Suprapubic skin (tissue), 4 donors: ENCODE data around the gene LY6G6F. TPM values are rescaled to one million over a fixed set of nuclear protein-coding genes. Genes with fewer than 3 reads are reported as not detected.

ENCODE experiments used
- DNase-seq, 2 donors: peaks; one replicate each; pipeline ENCODE4 v3.0.0-alpha.2; 2019; ENCODE audit warnings: low spot score in 2 of 2
- H3K27ac ChIP-seq: fragments of 200-600 bp; sonication (generic); one replicate; pipeline ENCODE4 v1.5.1; 2019
- H3K27me3 ChIP-seq: fragments of 200-600 bp; sonication (generic); one replicate; pipeline ENCODE4 v1.5.1; 2019
- H3K36me3 ChIP-seq: fragments of 200-600 bp; sonication (generic); one replicate; pipeline ENCODE4 v1.5.1; 2019
- H3K4me1 ChIP-seq: fragments of 200-600 bp; sonication (generic); one replicate; pipeline ENCODE4 v1.5.1; 2019
- H3K4me3 ChIP-seq: fragments of 200-600 bp; sonication (generic); one replicate; pipeline ENCODE4 v1.5.1; 2019; ENCODE audit warnings: mild to moderate bottlenecking
- H3K9me3 ChIP-seq: fragments of 200-600 bp; sonication (generic); one replicate; pipeline ENCODE4 v1.5.1; 2019
- EP300 ChIP-seq: sonication (generic); formaldehyde crosslinking; IDR thresholded peaks from one replicate; pipeline ENCODE4 v1.6.1; 2017; ENCODE audit warnings: antibody characterized with exemption
- POLR2A ChIP-seq, 2 donors: fragments of 450-650 bp; IDR thresholded peaks; one replicate each; pipeline ENCODE4 v1.6.1; 2017; ENCODE audit warnings: antibody characterized with exemption in 2 of 2, mild to moderate bottlenecking in 2 of 2, moderate library complexity in 2 of 2
- POLR2AphosphoS5 ChIP-seq, 3 donors: sonication (generic); formaldehyde crosslinking; IDR thresholded peaks; one replicate each; pipeline ENCODE4 v1.6.1; 2017; ENCODE audit warnings: antibody characterized with exemption in 3 of 3
- WGBS: methylation state at CpG from one replicate; pipeline ENCODE4 v1.1.5; 2018; 5-methylcytosine and 5-hydroxymethylcytosine counted together
- total RNA-seq, 4 donors: library from RNA; depleted of rRNA; stranded (reverse); fragments of >200 nt; gene quantifications; one replicate each; pipeline ENCODE4 v1.1.0, GENCODE V29; 2016
- TF ChIP-seq, protein P1 (sequence below), 2 donors: fragments of 200-600 bp in 1 of 2; fragments of 450-650 bp in 1 of 2; sonication (generic) in 1 of 2; IDR thresholded peaks; one replicate each; pipeline ENCODE4 v1.5.1; 2016 to 2019; ENCODE audit warnings: antibody characterized with exemption in 2 of 2, mild to moderate bottlenecking in 1 of 2, moderate library complexity in 1 of 2

Gene LY6G6F
- total RNA-seq, 4 donors from 2014 or later, result not detected

DNA sequence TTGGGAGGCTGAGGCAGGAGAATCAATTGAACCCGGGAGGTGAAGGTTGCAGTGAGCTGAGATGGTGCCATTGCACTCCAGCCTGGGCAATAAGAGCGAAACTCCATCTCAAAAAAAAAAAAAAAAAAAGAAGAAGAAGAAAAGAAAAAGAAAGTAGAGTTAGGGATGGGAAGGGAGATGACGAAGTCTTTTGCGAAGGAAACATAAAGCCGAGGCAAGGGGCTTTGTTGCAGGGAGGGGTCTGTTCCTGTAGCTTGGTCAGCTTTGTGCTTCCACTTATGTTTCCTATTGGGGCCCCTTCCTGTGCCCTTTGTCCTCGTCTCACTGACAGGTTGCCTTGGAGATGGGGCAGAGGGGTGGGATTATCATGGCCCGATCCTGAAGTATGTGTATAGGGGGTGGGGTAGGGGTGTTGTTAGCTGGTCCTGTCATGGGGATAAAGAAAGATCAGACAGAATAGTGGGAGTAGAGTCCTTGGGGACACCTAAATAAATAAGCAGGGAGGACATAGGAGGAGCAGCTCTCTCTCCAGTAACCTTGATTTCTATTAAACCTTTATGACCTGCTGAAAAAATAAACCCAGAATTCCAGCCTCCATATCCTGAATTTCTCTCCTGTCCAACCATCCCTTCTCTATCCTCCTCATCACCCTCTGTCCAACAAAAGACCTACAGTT lies 30.8 kb downstream of the LY6G6F start:
- no peaks in the 10 kb centered on the region for H3K27me3 ChIP-seq
- no peak for DNase-seq
- H3K36me3 ChIP-seq, result peaks cover 22% of the 10 kb centered on the region
- peaks cover 69% of the 10 kb centered on the region for H3K4me1 ChIP-seq
- H3K4me3 ChIP-seq, result no peak overlapping the region
- H3K27ac ChIP-seq, result peak overlapping the region; percentile 89
- TF ChIP-seq, protein P1, sequence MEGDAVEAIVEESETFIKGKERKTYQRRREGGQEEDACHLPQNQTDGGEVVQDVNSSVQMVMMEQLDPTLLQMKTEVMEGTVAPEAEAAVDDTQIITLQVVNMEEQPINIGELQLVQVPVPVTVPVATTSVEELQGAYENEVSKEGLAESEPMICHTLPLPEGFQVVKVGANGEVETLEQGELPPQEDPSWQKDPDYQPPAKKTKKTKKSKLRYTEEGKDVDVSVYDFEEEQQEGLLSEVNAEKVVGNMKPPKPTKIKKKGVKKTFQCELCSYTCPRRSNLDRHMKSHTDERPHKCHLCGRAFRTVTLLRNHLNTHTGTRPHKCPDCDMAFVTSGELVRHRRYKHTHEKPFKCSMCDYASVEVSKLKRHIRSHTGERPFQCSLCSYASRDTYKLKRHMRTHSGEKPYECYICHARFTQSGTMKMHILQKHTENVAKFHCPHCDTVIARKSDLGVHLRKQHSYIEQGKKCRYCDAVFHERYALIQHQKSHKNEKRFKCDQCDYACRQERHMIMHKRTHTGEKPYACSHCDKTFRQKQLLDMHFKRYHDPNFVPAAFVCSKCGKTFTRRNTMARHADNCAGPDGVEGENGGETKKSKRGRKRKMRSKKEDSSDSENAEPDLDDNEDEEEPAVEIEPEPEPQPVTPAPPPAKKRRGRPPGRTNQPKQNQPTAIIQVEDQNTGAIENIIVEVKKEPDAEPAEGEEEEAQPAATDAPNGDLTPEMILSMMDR (IDR thresholded peaks at IDR 0.05), result no peak
- no peak for TF ChIP-seq POLR2AphosphoS5 (IDR thresholded peaks at IDR 0.05)
- no peak for TF ChIP-seq EP300
- no peak for TF ChIP-seq POLR2A (IDR thresholded peaks at IDR 0.05)
- WGBS, result 60% methylated on average over 7 of the region's 7 CpGs
- H3K9me3 ChIP-seq, result no peaks in the 10 kb centered on the region

DNA sequence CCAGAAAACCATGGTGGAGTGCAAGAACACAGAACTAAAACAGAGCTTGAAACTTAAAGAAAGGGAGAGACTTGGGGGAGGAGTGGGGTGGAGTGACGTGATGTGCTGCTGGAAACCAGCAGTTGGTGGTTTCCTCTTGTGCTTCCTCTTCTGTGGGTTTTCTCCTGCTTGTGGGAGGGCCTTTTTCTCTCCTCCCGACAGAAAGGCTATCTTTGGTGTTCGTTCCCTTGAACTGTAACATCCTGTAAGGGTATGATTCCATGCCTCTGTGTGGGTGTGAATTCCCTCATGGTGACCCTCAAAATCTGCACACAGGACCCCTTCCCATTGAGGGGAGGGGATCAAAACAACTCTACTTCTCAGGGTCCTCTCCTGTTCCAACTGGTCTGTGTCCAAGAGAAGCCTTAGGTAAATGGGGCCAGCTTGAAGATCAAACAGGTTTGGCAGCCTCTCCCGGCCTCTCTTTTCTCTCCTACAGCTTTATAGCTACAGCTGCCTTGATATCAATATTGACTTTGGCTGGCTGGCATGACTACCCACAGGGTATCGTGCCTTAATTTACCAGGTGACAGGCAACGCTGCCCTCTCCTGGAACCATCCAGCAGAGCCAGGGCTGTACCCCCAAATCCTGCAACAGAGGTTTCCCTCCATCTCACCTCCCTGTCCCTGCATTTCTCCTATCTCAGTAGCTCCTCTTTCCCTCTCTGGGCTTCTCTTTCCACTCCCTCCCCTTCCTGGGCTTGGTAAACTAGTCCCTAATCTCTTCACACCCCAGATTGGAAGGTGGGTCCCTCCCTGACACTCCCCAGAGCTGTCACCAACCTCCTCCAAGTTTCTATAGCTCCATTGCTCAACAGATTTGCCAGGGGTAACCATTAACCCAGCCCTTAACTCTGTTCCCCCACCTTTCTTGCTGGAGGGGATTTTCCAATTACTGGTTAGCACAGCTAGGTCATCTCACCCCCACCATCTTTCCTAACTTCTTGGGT lies 31.6 kb downstream of the LY6G6F start:
- no peak for DNase-seq
- Histone ChIP-seq H3K27ac (peak overlapping the region; percentile 89), H3K4me1 (peaks cover 62% of the 10 kb centered on the region), H3K9me3 (no peaks in the 10 kb centered on the region), H3K27me3 (no peaks in the 10 kb centered on the region), H3K36me3 (peaks cover 17% of the 10 kb centered on the region), H3K4me3 (peak overlapping the region; percentile 14)
- WGBS, result 14% methylated on average over 6 of the region's 6 CpGs
- TF ChIP-seq EP300 (no peak), POLR2AphosphoS5 (IDR thresholded peaks at IDR 0.05) (no peak), POLR2A (IDR thresholded peaks at IDR 0.05) (peak in 1 of 2 donors; percentile 36)

DNA sequence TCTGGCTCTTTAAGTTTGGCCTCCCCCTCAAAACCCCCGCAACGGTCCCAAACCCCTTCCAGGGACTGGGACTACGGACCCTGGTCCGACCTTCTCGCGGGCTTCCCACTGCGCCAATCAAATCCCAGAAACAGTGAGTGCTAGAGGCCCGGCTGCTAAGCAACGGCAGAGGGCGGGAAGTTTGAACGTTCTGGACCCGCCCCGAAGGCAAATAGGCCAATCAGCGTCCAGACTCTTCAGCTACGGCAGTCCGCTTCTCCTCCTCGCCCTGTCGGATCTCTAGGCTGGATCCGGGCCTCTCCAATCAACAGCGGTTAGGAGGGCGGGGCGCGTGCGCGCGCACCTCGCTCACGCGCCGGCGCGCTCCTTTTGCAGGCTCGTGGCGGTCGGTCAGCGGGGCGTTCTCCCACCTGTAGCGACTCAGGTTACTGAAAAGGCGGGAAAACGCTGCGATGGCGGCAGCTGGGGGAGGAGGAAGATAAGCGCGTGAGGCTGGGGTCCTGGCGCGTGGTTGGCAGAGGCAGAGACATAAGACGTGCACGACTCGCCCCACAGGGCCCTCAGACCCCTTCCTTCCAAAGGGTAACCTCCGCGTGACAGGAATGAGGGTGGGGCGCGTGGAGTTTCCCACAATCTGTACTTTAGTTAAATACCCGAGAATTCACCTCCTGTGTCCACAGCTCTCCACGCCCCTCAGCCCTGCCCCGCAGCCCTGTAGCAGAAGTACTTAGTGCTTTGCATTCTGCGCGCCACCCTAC lies 33.2 kb downstream of the LY6G6F start, which contains the start of gene MSH5:
Gene MSH5 (plus strand): TSS at position 367 of the 758 bp plus-strand sequence. CDS start 462 bp downstream, outside the sequence.
- Histone ChIP-seq H3K27me3 (no peaks in the 10 kb centered on the region), H3K36me3 (peaks cover 7% of the 10 kb centered on the region), H3K4me1 (peaks cover 47% of the 10 kb centered on the region), H3K9me3 (no peaks in the 10 kb centered on the region), H3K4me3 (peak within 1 kb of the TSS; percentile 79), H3K27ac (peak within 1 kb of the TSS; percentile 89)
- peak; percentile 99 for DNase-seq
- TF ChIP-seq POLR2AphosphoS5 (IDR thresholded peaks at IDR 0.05) (peak in 1 of 3 donors; percentile 12), EP300 (no peak)
- WGBS, result under 1% methylated on average over 34 of the region's 58 CpGs

GRCh38 chr6:31740397-31741223 lies 33.9 kb downstream of the LY6G6F start:
- no peak for DNase-seq

DNA sequence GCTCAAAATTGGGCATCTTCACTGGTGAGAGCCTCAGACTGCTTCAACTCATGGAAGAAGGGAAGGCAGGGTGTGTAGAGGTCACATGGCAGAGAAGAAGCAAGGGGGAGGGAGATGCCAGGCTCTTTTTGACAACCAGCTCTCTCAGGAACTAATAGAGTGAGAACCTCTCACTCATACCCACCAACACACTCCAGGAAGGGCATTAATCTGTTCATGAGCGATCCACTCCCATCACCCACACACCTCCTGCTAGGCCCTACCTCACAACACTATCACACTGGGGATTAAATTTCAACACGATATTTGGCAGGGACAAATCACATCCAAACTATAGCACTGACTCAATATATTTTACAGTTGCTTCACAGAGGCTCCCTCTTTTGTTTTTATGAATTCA lies 35.1 kb downstream of the LY6G6F start:
- Histone ChIP-seq H3K27me3 (no peaks in the 10 kb centered on the region), H3K4me3 (no peak overlapping the region), H3K36me3 (peaks cover 10% of the 10 kb centered on the region), H3K9me3 (no peaks in the 10 kb centered on the region), H3K4me1 (peaks cover 37% of the 10 kb centered on the region), H3K27ac (no peak overlapping the region)
- TF ChIP-seq POLR2AphosphoS5 (IDR thresholded peaks at IDR 0.05) (no peak), EP300 (no peak), POLR2A (IDR thresholded peaks at IDR 0.05) (no peak)
- TF ChIP-seq, protein P1 (IDR thresholded peaks at IDR 0.05), result no peak
- no peak for DNase-seq
- WGBS, result 86% methylated on average over 2 of the region's 2 CpGs

More at GRCh38 chr6:31740397-31741223, 33.9 kb downstream of the LY6G6F start:
- Histone ChIP-seq H3K9me3 (no peaks in the 10 kb centered on the region), H3K27me3 (no peaks in the 10 kb centered on the region), H3K4me1 (peaks cover 40% of the 10 kb centered on the region), H3K27ac (peak overlapping the region; percentile 66), H3K4me3 (peak overlapping the region; percentile 79), H3K36me3 (peaks cover 7% of the 10 kb centered on the region)
- TF ChIP-seq EP300 (no peak), POLR2AphosphoS5 (IDR thresholded peaks at IDR 0.05) (no peak)
- 10% methylated on average over 29 of the region's 29 CpGs for WGBS

- Histone ChIP-seq H3K4me1 (peaks cover 26% of the 10 kb centered on the region), H3K4me3 (no peak overlapping the region), H3K9me3 (no peaks in the 10 kb centered on the region), H3K27ac (no peak overlapping the region), H3K27me3 (no peaks in the 10 kb centered on the region), H3K36me3 (peaks cover 15% of the 10 kb centered on the region)
- WGBS, result 84% methylated on average over 3 of the region's 3 CpGs
- DNase-seq, result no peak
- TF ChIP-seq EP300, result no peak
- no peak for TF ChIP-seq POLR2AphosphoS5 (IDR thresholded peaks at IDR 0.05)
- no peak for TF ChIP-seq POLR2A (IDR thresholded peaks at IDR 0.05)
- TF ChIP-seq, protein P1 (IDR thresholded peaks at IDR 0.05), result no peak
Measured at GRCh38 chr6:31742894-31743293, 36.2 kb downstream of the LY6G6F start.
